IPS-15b (cell line): ENCODE data around the gene TARS1.
"Not testable (repeated sequence)": the region's sequence is repeated elsewhere in the genome, so short reads cannot be mapped to it uniquely, and the experiment has no call there.

ENCODE experiments used
- H3K27me3 ChIP-seq: one replicate; pipeline ENCODE4 v1.6.1; 2013; ENCODE audit warnings: low read length; ENCODE audit not compliant: control insufficient read depth, insufficient read depth
- H3K36me3 ChIP-seq: one replicate; pipeline ENCODE4 v1.6.1; 2013; ENCODE audit warnings: low read length; ENCODE audit not compliant: control insufficient read depth, insufficient read depth
- H3K4me1 ChIP-seq: one replicate; pipeline ENCODE4 v1.6.1; 2013; ENCODE audit warnings: mild to moderate bottlenecking, low read length; ENCODE audit not compliant: control insufficient read depth, insufficient read depth
- H3K4me3 ChIP-seq: one replicate; pipeline ENCODE4 v1.5.1; 2013; ENCODE audit warnings: low read depth, low read length
- H3K9ac ChIP-seq: one replicate; pipeline ENCODE4 v1.6.1; 2013; ENCODE audit warnings: low read depth, mild to moderate bottlenecking, low read length
- H3K9me3 ChIP-seq: one replicate; pipeline ENCODE4 v1.6.1; 2013; ENCODE audit warnings: mild to moderate bottlenecking, low read length; ENCODE audit not compliant: control insufficient read depth, insufficient read depth

Gene TARS1

DNA sequence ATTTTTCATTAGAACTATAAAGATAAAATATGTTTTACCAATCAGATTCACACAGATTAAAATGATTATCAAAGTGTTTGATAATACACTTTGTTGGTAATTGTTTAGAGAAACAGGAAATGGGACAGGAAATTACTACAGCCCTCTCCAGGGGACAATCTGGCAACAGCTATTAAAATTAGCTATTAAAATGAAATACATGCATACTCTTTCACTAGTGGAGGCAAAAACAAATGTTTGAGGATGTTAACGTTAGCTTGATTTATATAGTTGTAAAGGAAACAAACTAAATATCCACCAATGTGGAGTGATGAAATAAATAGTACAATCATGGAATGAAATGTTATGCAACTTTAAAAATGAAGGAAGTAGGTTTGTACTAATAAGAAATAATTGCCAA, 53.7 kb downstream of the TARS1 start:
- H3K4me1 ChIP-seq: no peaks in the 10 kb centered on the region
- H3K9ac ChIP-seq: no peak overlapping the region
- H3K36me3 ChIP-seq: no peaks in the 10 kb centered on the region
- no peaks in the 10 kb centered on the region for H3K27me3 ChIP-seq
- no peak overlapping the region for H3K4me3 ChIP-seq
- no peaks in the 10 kb centered on the region for H3K9me3 ChIP-seq

GRCh38 chr5:33501260-33501659, 60.5 kb downstream of the TARS1 start:
- Histone ChIP-seq H3K9ac (no peak overlapping the region), H3K9me3 (no peaks in the 10 kb centered on the region), H3K4me3 (no peak overlapping the region), H3K36me3 (no peaks in the 10 kb centered on the region), H3K4me1 (no peaks in the 10 kb centered on the region), H3K27me3 (no peaks in the 10 kb centered on the region)

DNA sequence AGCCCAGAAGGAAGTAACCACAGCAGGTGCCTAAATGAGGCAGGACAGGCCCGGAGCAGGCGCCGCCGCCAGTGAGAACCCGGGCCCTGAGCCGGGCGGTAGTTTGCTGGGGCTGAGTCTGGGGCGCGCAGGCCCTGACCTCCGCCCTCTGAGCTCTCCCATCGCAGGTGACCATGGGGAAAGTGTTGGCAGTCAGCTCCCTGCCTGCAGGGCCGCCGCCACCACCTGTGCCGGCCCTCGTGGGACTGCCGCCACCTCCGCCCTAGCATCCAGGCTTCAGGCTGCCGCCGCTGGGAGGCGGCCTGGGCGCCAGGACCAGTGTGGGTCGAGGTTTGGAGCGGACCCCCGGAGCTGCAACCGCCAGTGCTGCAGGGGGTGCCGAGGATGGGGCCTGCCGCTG, 61.1 kb downstream of the TARS1 start:
- no peaks in the 10 kb centered on the region for H3K36me3 ChIP-seq
- no peaks in the 10 kb centered on the region for H3K9me3 ChIP-seq
- no peaks in the 10 kb centered on the region for H3K27me3 ChIP-seq
- H3K4me1 ChIP-seq: no peaks in the 10 kb centered on the region
- H3K9ac ChIP-seq: no peak overlapping the region
- no peak overlapping the region for H3K4me3 ChIP-seq

- no peaks in the 10 kb centered on the region for H3K27me3 ChIP-seq
- H3K9ac ChIP-seq: no peak overlapping the region
- no peaks in the 10 kb centered on the region for H3K9me3 ChIP-seq
Observed at GRCh38 chr5:33504570-33504969, 63.8 kb downstream of the TARS1 start.

GRCh38 chr5:33507426-33507825, 66.7 kb downstream of the TARS1 start:
- Histone ChIP-seq H3K9me3 (no peaks in the 10 kb centered on the region), H3K4me3 (no peak overlapping the region), H3K27me3 (no peaks in the 10 kb centered on the region), H3K36me3 (no peaks in the 10 kb centered on the region), H3K4me1 (no peaks in the 10 kb centered on the region), H3K9ac (no peak overlapping the region)

More at GRCh38 chr5:33504570-33504969, 63.8 kb downstream of the TARS1 start:
- H3K36me3 ChIP-seq: no peaks in the 10 kb centered on the region
- no peaks in the 10 kb centered on the region for H3K4me1 ChIP-seq
- H3K4me3 ChIP-seq: no peak overlapping the region

DNA sequence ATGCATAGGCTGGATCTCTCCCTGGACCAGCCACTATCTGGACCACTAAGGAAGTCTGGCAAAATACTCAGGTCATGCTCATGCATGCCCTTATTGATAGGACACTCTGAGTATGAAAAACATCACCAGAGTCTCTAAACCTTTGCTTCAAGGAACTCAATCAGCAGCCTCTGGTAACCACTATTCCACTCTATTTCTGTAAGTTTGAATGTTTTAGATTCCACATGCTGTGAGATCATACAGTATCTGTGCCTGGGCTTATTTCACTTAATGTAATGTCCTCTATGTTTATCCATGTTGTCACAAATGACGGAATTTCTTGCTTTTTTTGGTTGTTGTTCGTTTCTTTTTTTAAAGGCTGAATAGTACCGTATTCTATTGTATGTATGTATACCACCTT, 68.3 kb downstream of the TARS1 start:
- no peak overlapping the region for H3K4me3 ChIP-seq
- H3K27me3 ChIP-seq: no peaks in the 10 kb centered on the region
- no peaks in the 10 kb centered on the region for H3K4me1 ChIP-seq
- H3K36me3 ChIP-seq: no peaks in the 10 kb centered on the region
- H3K9ac ChIP-seq: no peak overlapping the region
- H3K9me3 ChIP-seq: no peaks in the 10 kb centered on the region

- Histone ChIP-seq H3K9me3 (no peaks in the 10 kb centered on the region), H3K36me3 (no peaks in the 10 kb centered on the region), H3K9ac (no peak overlapping the region), H3K27me3 (no peaks in the 10 kb centered on the region), H3K4me1 (no peaks in the 10 kb centered on the region), H3K4me3 (no peak overlapping the region)
Observed at GRCh38 chr5:33513462-33514185, 72.9 kb downstream of the TARS1 start.

DNA sequence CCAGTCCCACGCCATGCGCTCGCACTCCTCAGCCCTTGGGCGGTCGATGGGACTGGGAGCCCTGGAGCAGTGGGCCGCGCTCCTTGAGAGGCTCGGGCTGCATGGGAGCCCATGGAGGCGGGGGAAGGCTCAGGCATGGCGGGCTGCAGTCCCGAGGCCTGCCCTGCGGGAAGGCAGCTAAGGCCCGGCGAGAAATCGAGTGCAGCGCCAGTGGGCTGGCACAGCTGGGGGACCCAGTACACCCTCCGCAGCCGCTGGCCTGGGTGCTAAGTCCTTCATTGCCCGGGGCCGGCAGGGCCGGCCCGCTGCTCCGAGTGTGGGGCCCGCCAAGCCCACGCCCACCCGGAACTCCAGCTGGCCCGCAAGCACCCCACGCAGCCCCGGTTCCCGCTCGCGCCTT, 74.6 kb downstream of the TARS1 start:
- H3K4me1 ChIP-seq, H3K4me3 ChIP-seq, H3K36me3 ChIP-seq, H3K9ac ChIP-seq, H3K27me3 ChIP-seq, H3K9me3 ChIP-seq: not testable (repeated sequence)

- Histone ChIP-seq H3K27me3 (no peaks in the 10 kb centered on the region), H3K9ac (no peak overlapping the region), H3K36me3 (no peaks in the 10 kb centered on the region), H3K4me1 (no peaks in the 10 kb centered on the region), H3K4me3 (no peak overlapping the region), H3K9me3 (no peaks in the 10 kb centered on the region)
Observed at GRCh38 chr5:33516421-33516820, 75.7 kb downstream of the TARS1 start.
